ENCODE measurements around the gene KCNQ1. TPM values are rescaled to one million over a fixed set of nuclear protein-coding genes. Genes with fewer than 3 reads are reported as not detected.

Gene KCNQ1
- total RNA-seq, 1 donor from 2014 or later, result 0.86 TPM

- peaks cover 21% of the 10 kb centered on the region for H3K9me3 Mint-ChIP-seq
- H3K27ac Mint-ChIP-seq (ENCODE audit: unreplicated experiment), result no peak overlapping the region
- H3K27me3 Mint-ChIP-seq (ENCODE audit: low read depth), result no peaks in the 10 kb centered on the region
- DNase-seq (ENCODE audit: low read depth, low spot score), result no peak
- H3K4me3 Mint-ChIP-seq, result no peak overlapping the region
- peaks cover 22% of the 10 kb centered on the region for H3K4me1 Mint-ChIP-seq
- peaks cover 7% of the 10 kb centered on the region for H3K36me3 Mint-ChIP-seq (ENCODE audit: low read depth)
- TF ChIP-seq CTCF (conservative IDR thresholded peaks at IDR 0.05), result no peak
Measured at GRCh38 chr11:2814751-2815150, 369.9 kb downstream of the KCNQ1 start.

GRCh38 chr11:2815762-2816496, 371.1 kb downstream of the KCNQ1 start:
- peaks cover 7% of the 10 kb centered on the region for H3K36me3 Mint-ChIP-seq (ENCODE audit: low read depth)

GRCh38 chr11:2816523-2816922, 371.7 kb downstream of the KCNQ1 start:
- H3K27ac Mint-ChIP-seq (ENCODE audit: unreplicated experiment), result no peak overlapping the region
- peaks cover 22% of the 10 kb centered on the region for H3K4me1 Mint-ChIP-seq
- DNase-seq (ENCODE audit: low read depth, low spot score), result no peak
- no peak for TF ChIP-seq CTCF (conservative IDR thresholded peaks at IDR 0.05)
- H3K27me3 Mint-ChIP-seq (ENCODE audit: low read depth), result no peaks in the 10 kb centered on the region
- peaks cover 14% of the 10 kb centered on the region for H3K9me3 Mint-ChIP-seq
- no peak overlapping the region for H3K4me3 Mint-ChIP-seq
- H3K36me3 Mint-ChIP-seq (ENCODE audit: low read depth), result peaks cover 7% of the 10 kb centered on the region

More at GRCh38 chr11:2815762-2816496, 371.1 kb downstream of the KCNQ1 start:
- DNase-seq (ENCODE audit: low read depth, low spot score), result no peak
- Mint-ChIP-seq H3K27me3 (ENCODE audit: low read depth) (no peaks in the 10 kb centered on the region), H3K4me1 (peaks cover 22% of the 10 kb centered on the region), H3K4me3 (no peak overlapping the region), H3K27ac (ENCODE audit: unreplicated experiment) (peak overlapping the region; percentile 92), H3K9me3 (peaks cover 14% of the 10 kb centered on the region)
- no peak for TF ChIP-seq CTCF (conservative IDR thresholded peaks at IDR 0.05)

GRCh38 chr11:2816941-2817421, 372.2 kb downstream of the KCNQ1 start:
- peaks cover 18% of the 10 kb centered on the region for H3K9me3 Mint-ChIP-seq
- DNase-seq (ENCODE audit: low read depth, low spot score), result no peak
- H3K27me3 Mint-ChIP-seq (ENCODE audit: low read depth), result no peaks in the 10 kb centered on the region
- no peak overlapping the region for H3K27ac Mint-ChIP-seq (ENCODE audit: unreplicated experiment)
- TF ChIP-seq CTCF (conservative IDR thresholded peaks at IDR 0.05), result no peak
- peaks cover 12% of the 10 kb centered on the region for H3K36me3 Mint-ChIP-seq (ENCODE audit: low read depth)
- peaks cover 20% of the 10 kb centered on the region for H3K4me1 Mint-ChIP-seq
- H3K4me3 Mint-ChIP-seq, result no peak overlapping the region

GRCh38 chr11:2817431-2817830, 372.6 kb downstream of the KCNQ1 start:
- H3K4me1 Mint-ChIP-seq, result peaks cover 15% of the 10 kb centered on the region
- peaks cover 16% of the 10 kb centered on the region for H3K36me3 Mint-ChIP-seq (ENCODE audit: low read depth)
- H3K9me3 Mint-ChIP-seq, result peaks cover 22% of the 10 kb centered on the region
- H3K27me3 Mint-ChIP-seq (ENCODE audit: low read depth), result no peaks in the 10 kb centered on the region
- H3K4me3 Mint-ChIP-seq, result no peak overlapping the region
- no peak for DNase-seq (ENCODE audit: low read depth, low spot score)
- H3K27ac Mint-ChIP-seq (ENCODE audit: unreplicated experiment), result no peak overlapping the region
- no peak for TF ChIP-seq CTCF (conservative IDR thresholded peaks at IDR 0.05)
